A549 treated with dexamethasone at 1 μM for 4 hours (cell line): Measurements from ENCODE around the gene DAGLB. TPM values are rescaled to one million over a fixed set of nuclear protein-coding genes. Genes with fewer than 3 reads are reported as not detected.

Experiments used
- total RNA-seq: library from RNA; stranded (reverse); fragments of 200-300 nt; extraction: Qiagen RNA extraction; gene quantifications from 5 replicates; pipeline ENCODE4 v1.2.3, GENCODE V29; 2022

The DAGLB gene, protein sequence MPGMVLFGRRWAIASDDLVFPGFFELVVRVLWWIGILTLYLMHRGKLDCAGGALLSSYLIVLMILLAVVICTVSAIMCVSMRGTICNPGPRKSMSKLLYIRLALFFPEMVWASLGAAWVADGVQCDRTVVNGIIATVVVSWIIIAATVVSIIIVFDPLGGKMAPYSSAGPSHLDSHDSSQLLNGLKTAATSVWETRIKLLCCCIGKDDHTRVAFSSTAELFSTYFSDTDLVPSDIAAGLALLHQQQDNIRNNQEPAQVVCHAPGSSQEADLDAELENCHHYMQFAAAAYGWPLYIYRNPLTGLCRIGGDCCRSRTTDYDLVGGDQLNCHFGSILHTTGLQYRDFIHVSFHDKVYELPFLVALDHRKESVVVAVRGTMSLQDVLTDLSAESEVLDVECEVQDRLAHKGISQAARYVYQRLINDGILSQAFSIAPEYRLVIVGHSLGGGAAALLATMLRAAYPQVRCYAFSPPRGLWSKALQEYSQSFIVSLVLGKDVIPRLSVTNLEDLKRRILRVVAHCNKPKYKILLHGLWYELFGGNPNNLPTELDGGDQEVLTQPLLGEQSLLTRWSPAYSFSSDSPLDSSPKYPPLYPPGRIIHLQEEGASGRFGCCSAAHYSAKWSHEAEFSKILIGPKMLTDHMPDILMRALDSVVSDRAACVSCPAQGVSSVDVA
- 16.6 to 24.4 TPM (median 23.1 TPM) in 5 replicates for total RNA-seq

DNA sequence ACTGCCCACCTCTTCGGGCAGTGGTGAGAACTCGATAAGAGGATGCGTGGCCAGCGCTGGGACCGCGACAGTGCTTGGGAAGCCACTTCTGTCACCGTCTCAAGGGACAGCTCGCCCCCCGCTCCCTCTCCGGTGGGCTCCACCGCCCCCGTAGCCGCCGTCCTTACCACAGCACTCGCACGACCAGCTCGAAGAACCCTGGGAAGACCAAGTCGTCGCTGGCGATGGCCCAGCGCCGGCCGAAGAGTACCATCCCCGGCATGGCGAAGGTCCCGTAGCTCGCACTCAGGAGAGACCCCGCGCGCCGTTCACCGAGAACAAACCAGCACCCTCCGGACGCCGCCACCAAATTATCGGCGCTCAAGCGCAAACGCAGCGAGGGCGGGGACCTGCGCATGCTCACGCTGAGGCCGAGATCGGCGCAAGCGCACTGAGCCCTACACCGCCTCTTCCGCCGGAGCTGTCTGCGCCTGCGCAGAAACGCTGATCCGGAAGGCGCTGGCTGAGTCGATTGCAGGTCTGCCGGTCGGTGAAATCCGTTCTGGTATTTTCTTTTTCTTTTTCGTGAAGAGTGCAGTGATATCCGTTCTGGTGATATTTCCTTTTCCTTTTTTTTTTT, at the start of gene DAGLB:
Gene DAGLB (minus strand): TSS at position 374 of the 619 bp plus-strand sequence. CDS start 112 bp downstream, at position 262.

Other genes starting within 250 kb of the DAGLB start
- gene CYTH3, start 175.3 kb downstream of the DAGLB start, total RNA-seq, result 26.1 to 35.1 TPM (median 31.3 TPM) in 5 replicates
- gene FAM220A, start 99.0 kb downstream of the DAGLB start, total RNA-seq, result 12.9 to 16.9 TPM (median 16.1 TPM) in 5 replicates
- gene RAC1, start 73.4 kb downstream of the DAGLB start, total RNA-seq, result 341 to 409 TPM (median 403 TPM) in 5 replicates
- 104 to 138 TPM (median 130 TPM) in 5 replicates for gene KDELR2, start 36.2 kb upstream of the DAGLB start, total RNA-seq
- gene GRID2IP, start 103.5 kb upstream of the DAGLB start, total RNA-seq, result 0.05 TPM in 1 of 5 replicates, not detected in the others
- gene ZDHHC4, start 129.5 kb upstream of the DAGLB start, total RNA-seq, result 45.2 to 49.0 TPM (median 47.6 TPM) in 5 replicates
- 21.9 to 25.8 TPM (median 23.8 TPM) in 5 replicates for gene INTS15, start 142.1 kb upstream of the DAGLB start, total RNA-seq
- gene ZNF853, start 167.7 kb upstream of the DAGLB start, total RNA-seq, result 2.1 to 3.4 TPM (median 2.5 TPM) in 5 replicates
- gene ZNF316, start 189.4 kb upstream of the DAGLB start, total RNA-seq, result 8.7 to 15.1 TPM (median 12.9 TPM) in 5 replicates